ENCODE results near the gene FADD.

The FADD gene

GRCh38 chr11:70226183-70226582, 23.1 kb downstream of the FADD start:
- Histone ChIP-seq H3K36me3 (ENCODE audit: control insufficient read depth, insufficient read depth, low read length) (no peaks in the 10 kb centered on the region), H3K27me3 (replicated peaks; ENCODE audit: control insufficient read depth, insufficient read depth, low read length) (no peaks in the 10 kb centered on the region; the same call in none of the 2 replicates), H3K4me3 (replicated peaks; ENCODE audit: low read depth, low read length) (no peak overlapping the region)
- DNase-seq (ENCODE audit: extremely low read depth, insufficient read length) = no peak
- TF ChIP-seq CTCF (IDR thresholded peaks at IDR 0.05; ENCODE audit: insufficient read depth, low read length, poor library complexity, severe bottlenecking) = no peak

- no peak overlapping the region for H3K4me3 ChIP-seq (replicated peaks; ENCODE audit: low read depth, low read length)
- TF ChIP-seq CTCF (IDR thresholded peaks at IDR 0.05; ENCODE audit: insufficient read depth, low read length, poor library complexity, severe bottlenecking) = peak; percentile 36
- H3K27me3 ChIP-seq (replicated peaks; ENCODE audit: control insufficient read depth, insufficient read depth, low read length) = no peaks in the 10 kb centered on the region; the same call in none of the 2 replicates
- H3K36me3 ChIP-seq (ENCODE audit: control insufficient read depth, insufficient read depth, low read length) = no peaks in the 10 kb centered on the region
- no peak for DNase-seq (ENCODE audit: extremely low read depth, insufficient read length)
These were observed 23.9 kb downstream of the FADD start for GRCh38 chr11:70226967-70227366.

- no peaks in the 10 kb centered on the region; the same call in 1 of the 2 replicates for H3K27me3 ChIP-seq (replicated peaks; ENCODE audit: control insufficient read depth, insufficient read depth, low read length)
- no peak for TF ChIP-seq CTCF (IDR thresholded peaks at IDR 0.05; ENCODE audit: insufficient read depth, low read length, poor library complexity, severe bottlenecking)
- H3K4me3 ChIP-seq (replicated peaks; ENCODE audit: low read depth, low read length) = no peak overlapping the region
- no peaks in the 10 kb centered on the region for H3K36me3 ChIP-seq (ENCODE audit: control insufficient read depth, insufficient read depth, low read length)
- no peak for DNase-seq (ENCODE audit: extremely low read depth, insufficient read length)
These were observed 26.6 kb downstream of the FADD start for GRCh38 chr11:70229737-70230136.

GRCh38 chr11:70230151-70230839, 27.2 kb downstream of the FADD start:
- Histone ChIP-seq H3K27me3 (replicated peaks; ENCODE audit: control insufficient read depth, insufficient read depth, low read length) (no peaks in the 10 kb centered on the region; the same call in 1 of the 2 replicates), H3K36me3 (ENCODE audit: control insufficient read depth, insufficient read depth, low read length) (no peaks in the 10 kb centered on the region), H3K4me3 (replicated peaks; ENCODE audit: low read depth, low read length) (no peak overlapping the region)
- no peak for DNase-seq (ENCODE audit: extremely low read depth, insufficient read length)
- no peak for TF ChIP-seq CTCF (IDR thresholded peaks at IDR 0.05; ENCODE audit: insufficient read depth, low read length, poor library complexity, severe bottlenecking)

- Histone ChIP-seq H3K36me3 (ENCODE audit: control insufficient read depth, insufficient read depth, low read length) (no peaks in the 10 kb centered on the region), H3K27me3 (replicated peaks; ENCODE audit: control insufficient read depth, insufficient read depth, low read length) (no peaks in the 10 kb centered on the region; the same call in 1 of the 2 replicates), H3K4me3 (replicated peaks; ENCODE audit: low read depth, low read length) (no peak overlapping the region)
- DNase-seq (ENCODE audit: extremely low read depth, insufficient read length) = no peak
- no peak for TF ChIP-seq CTCF (IDR thresholded peaks at IDR 0.05; ENCODE audit: insufficient read depth, low read length, poor library complexity, severe bottlenecking)
These were observed 28.0 kb downstream of the FADD start for GRCh38 chr11:70230840-70231710.

Measured in GM06990 (cell line).